A549 (cell line): ENCODE results near the gene ARMC6. TPM values are rescaled to one million over a fixed set of nuclear protein-coding genes. Genes with fewer than 3 reads are reported as not detected.

Experiments used
- ATAC-seq, 2 experiments: fragments of 200-7000 bp in 1 of 2; fragments of >200 bp in 1 of 2; cut with Nextera tagmentation in 1 of 2; cut with Tn5 transposase in 1 of 2; 3 replicates each; pipeline versions ENCODE4 v1.8.0 to v1.9.1; 2018 to 2020; ENCODE audit warnings: mild to moderate bottlenecking in 1 of 2, moderate library complexity in 1 of 2
- CTCF ChIA-PET: fragments of 300-600 bp; sonication (Branson Sonifier 250); formaldehyde crosslinking; extraction: SDS; loops from one replicate; lab custom pipeline; 2021; ENCODE audit warnings: antibody characterized with exemption, inconsistent platforms; lab: Yijun Ruan, JAX
- POLR2A ChIA-PET: fragments of 350-600 bp; formaldehyde crosslinking; extraction: SDS; loops from one replicate; lab custom pipeline; 2021; ENCODE audit warnings: antibody characterized with exemption, inconsistent platforms; lab: Yijun Ruan, JAX
- DNase-seq, 2 experiments: peaks; one replicate each; pipeline versions ENCODE4 v3.0.0 to v3.0.0-alpha.2; 2011 to 2016; ENCODE audit warnings: low read depth in 1 of 2, low spot score in 1 of 2
- FAIRE-seq: peaks from 2 replicates; lab custom pipeline; 2011; peaks lifted over from hg19 to GRCh38; lab: Jason Lieb, UNC
- H3K27ac ChIP-seq, 2 experiments: fragments of >200 bp; sonication (Bioruptor Twin); formaldehyde crosslinking; 3 replicates each; pipeline ENCODE4 v1.5.1; 2016 to 2017
- H3K4me1 ChIP-seq: fragments of >200 bp; sonication (Bioruptor Twin); formaldehyde crosslinking; 3 replicates; pipeline ENCODE4 v1.6.1; 2016
- H3K4me2 ChIP-seq: fragments of >200 bp; sonication (Bioruptor Twin); formaldehyde crosslinking; 3 replicates; pipeline ENCODE4 v1.6.1; 2016
- H3K4me3 ChIP-seq: fragments of >200 bp; sonication (Bioruptor Twin); formaldehyde crosslinking; 3 replicates; pipeline ENCODE4 v1.5.1; 2016
- H3K9me3 ChIP-seq: fragments of >200 bp; sonication (Bioruptor Twin); formaldehyde crosslinking; 3 replicates; pipeline ENCODE4 v1.6.1; 2016
- BHLHE40 ChIP-seq: IDR thresholded peaks from 2 replicates; pipeline ENCODE4 v1.6.1; 2012; ENCODE audit warnings: low read depth, low read length, inconsistent platforms
- CHD2 ChIP-seq: fragments of 150-350 bp; IDR thresholded peaks from 2 replicates; pipeline ENCODE4 v1.6.1; 2014; ENCODE audit warnings: low read length; ENCODE audit not compliant: partially characterized antibody
- CHD4 ChIP-seq: fragments of 200-600 bp; sonication (generic); IDR thresholded peaks from 2 replicates; pipeline ENCODE4 v1.6.1; 2016; ENCODE audit warnings: antibody characterized with exemption, mild to moderate bottlenecking, borderline replicate concordance
- CTCF ChIP-seq: fragments of >200 bp; sonication (Bioruptor Twin); formaldehyde crosslinking; IDR thresholded peaks from 3 replicates; pipeline ENCODE4 v1.5.1; 2016
- EHMT2 ChIP-seq: fragments of 200-600 bp; sonication (generic); IDR thresholded peaks from 2 replicates; pipeline ENCODE4 v1.6.1; 2016; ENCODE audit warnings: antibody characterized with exemption, low read depth, mild to moderate bottlenecking, moderate library complexity
- ELK1 ChIP-seq: fragments of 150-350 bp; IDR thresholded peaks from 2 replicates; pipeline ENCODE4 v1.6.1; 2014; ENCODE audit warnings: low read depth, mild to moderate bottlenecking, low read length
- EP300 ChIP-seq, 2 experiments: fragments of >200 bp; sonication (Bioruptor Twin); formaldehyde crosslinking; IDR thresholded peaks; 2 replicates in 1 of 2; 3 replicates in 1 of 2; pipeline ENCODE4 v1.6.1; 2016 to 2017
- FOSL2 ChIP-seq, 2 experiments: fragments of 450-650 bp in 1 of 2; fragments of >200 bp in 1 of 2; sonication (Bioruptor Twin) in 1 of 2; formaldehyde crosslinking; IDR thresholded peaks; 2 replicates each; pipeline versions ENCODE4 v1.5.0 to v1.6.1; 2016 to 2020; ENCODE audit warnings: mild to moderate bottlenecking in 1 of 2, moderate library complexity in 1 of 2
- HEYL ChIP-seq: fragments of 250-450 bp; sonication (Bioruptor Pico); IDR thresholded peaks from 2 replicates; pipeline ENCODE4 v1.8.0; 2021; ENCODE audit warnings: mild to moderate bottlenecking, moderate library complexity
- MAFK ChIP-seq: fragments of 450-650 bp; IDR thresholded peaks from 2 replicates; pipeline ENCODE4 v1.6.1; 2014; ENCODE audit not compliant: partially characterized antibody
- NR3C1 ChIP-seq: fragments of >200 bp; sonication (Bioruptor Twin); formaldehyde crosslinking; IDR thresholded peaks from 3 replicates; pipeline ENCODE4 v1.6.1; 2017
- RAD21 ChIP-seq, 2 experiments: fragments of >200 bp in 1 of 2; sonication (Bioruptor Twin) in 1 of 2; formaldehyde crosslinking in 1 of 2; IDR thresholded peaks in 1 of 2; conservative IDR thresholded peaks in 1 of 2; 2 replicates in 1 of 2; 3 replicates in 1 of 2; pipeline ENCODE4 v1.6.1; 2012 to 2018; ENCODE audit warnings: inconsistent platforms in 1 of 2
- SREBF2 ChIP-seq: fragments of 450-650 bp; IDR thresholded peaks from 2 replicates; pipeline ENCODE4 v1.6.1; 2014; ENCODE audit warnings: mild to moderate bottlenecking, moderate library complexity
- TFCP2L1 ChIP-seq: fragments of 250-450 bp; sonication (Bioruptor Pico); IDR thresholded peaks from 2 replicates; pipeline ENCODE4 v1.5.0; 2021; ENCODE audit warnings: mild to moderate bottlenecking
- TP53 ChIP-seq: fragments of 250-450 bp; sonication (Bioruptor Pico); IDR thresholded peaks from 2 replicates; pipeline ENCODE4 v1.5.0; 2021; ENCODE audit warnings: mild to moderate bottlenecking, moderate library complexity
- ZC3H11A ChIP-seq: fragments of 450-650 bp; IDR thresholded peaks from 2 replicates; pipeline ENCODE4 v1.6.1; 2014; ENCODE audit warnings: antibody characterized with exemption, mild to moderate bottlenecking
- WGBS: methylation state at CpG from one replicate; pipeline ENCODE4 v1.1.6; 2017; ENCODE audit errors: missing lambda C conversion rate; 5-methylcytosine and 5-hydroxymethylcytosine counted together
- polyA plus RNA-seq, 4 experiments: library from polyadenylated mRNA; depleted of rRNA in 3 of 4; stranded (reverse); fragments of >200 nt; fragmentation: RNase III in 1 of 4; extraction: RNeasy Plus Mini Kit Qiagen cat#74134 plus additional on column Dnase treatment in 1 of 4; gene quantifications; 2 replicates in 3 of 4; 3 replicates in 1 of 4; pipeline ENCODE4 v1.2.3, GENCODE V29; 2011 to 2017
- TF ChIP-seq, protein P1 (sequence below): IDR thresholded peaks from 2 replicates; pipeline ENCODE4 v1.6.1; 2012

Gene ARMC6
- polyA plus RNA-seq, 2 of the 4 experiments (the other 2 are of a cell fraction) = 18.2 to 27.6 TPM

DNA sequence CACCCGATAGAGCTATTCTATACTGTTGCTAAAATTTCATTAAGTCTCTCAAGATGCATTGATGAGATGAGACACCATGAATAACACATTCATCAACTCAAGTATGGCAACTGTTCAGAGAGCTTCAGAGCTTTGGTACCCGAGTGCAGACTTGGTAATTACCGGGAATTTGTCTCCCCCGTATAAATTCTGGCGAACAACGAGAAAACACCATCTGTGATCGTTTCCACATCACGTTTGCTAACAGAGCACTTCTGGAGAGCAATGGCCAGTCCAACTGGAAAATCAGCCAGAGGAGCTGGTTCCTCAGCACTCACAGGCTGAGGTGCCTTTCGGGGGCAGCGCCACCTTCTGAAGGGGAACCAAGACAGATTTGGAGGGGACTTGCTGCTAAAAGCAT is 40.3 kb upstream of the ARMC6 start:
- WGBS = 87% methylated on average over 10 of the region's 10 CpGs
- CTCF ChIA-PET = interaction anchor here (1.1 kb wide), 1 partner anchor 146 kb away, joined by 3 read pairs; no protein-coding TSS in a partner anchor
- H3K9me3 ChIP-seq = no peaks in the 10 kb centered on the region
- ATAC-seq (no peak), DNase-seq (no peak), FAIRE-seq (no peak)
- H3K4me2 ChIP-seq = no peak overlapping the region
- POLR2A ChIA-PET = no interaction called here
- H3K4me3 ChIP-seq = no peak overlapping the region
- no peak overlapping the region for H3K27ac ChIP-seq
- no peaks in the 10 kb centered on the region for H3K4me1 ChIP-seq
- no peak for TF ChIP-seq EHMT2
- TF ChIP-seq CHD4 = no peak
- no peak for TF ChIP-seq ELK1
- TF ChIP-seq, protein P1, sequence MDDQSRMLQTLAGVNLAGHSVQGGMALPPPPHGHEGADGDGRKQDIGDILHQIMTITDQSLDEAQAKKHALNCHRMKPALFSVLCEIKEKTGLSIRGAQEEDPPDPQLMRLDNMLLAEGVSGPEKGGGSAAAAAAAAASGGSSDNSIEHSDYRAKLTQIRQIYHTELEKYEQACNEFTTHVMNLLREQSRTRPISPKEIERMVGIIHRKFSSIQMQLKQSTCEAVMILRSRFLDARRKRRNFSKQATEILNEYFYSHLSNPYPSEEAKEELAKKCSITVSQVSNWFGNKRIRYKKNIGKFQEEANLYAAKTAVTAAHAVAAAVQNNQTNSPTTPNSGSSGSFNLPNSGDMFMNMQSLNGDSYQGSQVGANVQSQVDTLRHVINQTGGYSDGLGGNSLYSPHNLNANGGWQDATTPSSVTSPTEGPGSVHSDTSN = no peak
- TF ChIP-seq FOSL2 (IDR thresholded peaks at IDR 0.05) = no peak
- no peak for TF ChIP-seq FOSL2 (CRISPR knock-in tag; IDR thresholded peaks at IDR 0.05)
- TF ChIP-seq SREBF2 = no peak
- no peak for TF ChIP-seq TFCP2L1
- no peak for TF ChIP-seq ZC3H11A
- no peak for TF ChIP-seq HEYL (CRISPR knock-in tag)
- TF ChIP-seq NR3C1 = no peak
- TF ChIP-seq, all 56 proteins: peak for 0

DNA sequence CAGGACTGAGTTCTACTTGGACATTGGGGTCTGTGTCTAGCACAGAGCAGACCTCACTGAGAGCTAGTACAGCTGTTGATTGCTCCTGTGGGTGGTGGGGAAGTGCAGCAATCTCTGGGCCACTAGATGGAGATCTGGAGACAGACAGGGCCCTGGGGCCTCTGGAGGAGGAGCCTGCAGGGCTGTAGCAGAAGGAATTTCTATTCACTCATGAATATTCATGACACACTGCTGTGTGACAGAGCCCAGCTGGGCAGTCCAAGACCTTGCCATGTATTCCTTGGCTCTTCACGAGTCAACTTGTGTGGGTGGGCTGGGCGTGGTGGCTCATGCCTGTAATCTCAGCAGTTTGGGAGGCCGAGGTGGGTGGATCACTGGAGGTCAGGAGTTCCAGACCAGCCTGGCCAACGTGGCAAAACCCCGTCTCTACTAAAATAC is 37.6 kb upstream of the ARMC6 start:
- peak; percentile 87 to 95 for ATAC-seq
- CTCF ChIA-PET = interaction anchor here (0.9 to 8.8 kb wide), 11 partner anchors 9 to 152 kb away, joined by 3 to 44 read pairs (median 4); partner anchors contain the start of gene COPE
- no peak overlapping the region for H3K4me2 ChIP-seq
- H3K9me3 ChIP-seq = no peaks in the 10 kb centered on the region
- WGBS = 63% methylated on average over 4 of the region's 5 CpGs
- no peak for FAIRE-seq
- H3K27ac ChIP-seq = no peak overlapping the region
- POLR2A ChIA-PET = no interaction called here
- DNase-seq = peak; percentile 64 to 65
- TF ChIP-seq CTCF (peak; percentile 39), MAFK (no peak), RAD21 (conservative IDR thresholded peaks at IDR 0.05 in 1 of 2, IDR thresholded peaks at IDR 0.05 in 1 of 2) (peak; percentile 24 to 28; a peak in 2 of 5 replicates)
- no peak overlapping the region for H3K4me3 ChIP-seq
- no peaks in the 10 kb centered on the region for H3K4me1 ChIP-seq

- ChIA-PET POLR2A (interaction anchor here (0.6 kb wide), 1 partner anchor 70 kb away, joined by 3 read pairs; no protein-coding TSS in a partner anchor), CTCF (interaction anchor here (0.8 to 8.8 kb wide), 8 partner anchors 9 to 150 kb away, joined by 3 to 44 read pairs (median 4); partner anchors contain the start of gene COPE)
- no peak overlapping the region for H3K4me2 ChIP-seq
- DNase-seq (no peak), ATAC-seq (no peak), FAIRE-seq (no peak)
- no peak overlapping the region for H3K27ac ChIP-seq
- H3K9me3 ChIP-seq = no peaks in the 10 kb centered on the region
- TF ChIP-seq CHD2 (no peak), BHLHE40 (no peak), EP300 (IDR thresholded peaks at IDR 0.05) (no peak), TP53 (no peak), SREBF2 (no peak)
- TF ChIP-seq, protein P1 = no peak
- H3K4me1 ChIP-seq = no peaks in the 10 kb centered on the region
- 91% methylated on average over 10 of the region's 10 CpGs for WGBS
- H3K4me3 ChIP-seq = no peak overlapping the region
Observed at GRCh38 chr19:18996351-18996750, 37.1 kb upstream of the ARMC6 start.
